ENCODE measurements around the gene IGF2BP1. TPM values are rescaled to one million over a fixed set of nuclear protein-coding genes. Genes with fewer than 3 reads are reported as not detected.

The IGF2BP1 gene
- 0.13 and 0.16 TPM in 2 replicates for total RNA-seq

DNA sequence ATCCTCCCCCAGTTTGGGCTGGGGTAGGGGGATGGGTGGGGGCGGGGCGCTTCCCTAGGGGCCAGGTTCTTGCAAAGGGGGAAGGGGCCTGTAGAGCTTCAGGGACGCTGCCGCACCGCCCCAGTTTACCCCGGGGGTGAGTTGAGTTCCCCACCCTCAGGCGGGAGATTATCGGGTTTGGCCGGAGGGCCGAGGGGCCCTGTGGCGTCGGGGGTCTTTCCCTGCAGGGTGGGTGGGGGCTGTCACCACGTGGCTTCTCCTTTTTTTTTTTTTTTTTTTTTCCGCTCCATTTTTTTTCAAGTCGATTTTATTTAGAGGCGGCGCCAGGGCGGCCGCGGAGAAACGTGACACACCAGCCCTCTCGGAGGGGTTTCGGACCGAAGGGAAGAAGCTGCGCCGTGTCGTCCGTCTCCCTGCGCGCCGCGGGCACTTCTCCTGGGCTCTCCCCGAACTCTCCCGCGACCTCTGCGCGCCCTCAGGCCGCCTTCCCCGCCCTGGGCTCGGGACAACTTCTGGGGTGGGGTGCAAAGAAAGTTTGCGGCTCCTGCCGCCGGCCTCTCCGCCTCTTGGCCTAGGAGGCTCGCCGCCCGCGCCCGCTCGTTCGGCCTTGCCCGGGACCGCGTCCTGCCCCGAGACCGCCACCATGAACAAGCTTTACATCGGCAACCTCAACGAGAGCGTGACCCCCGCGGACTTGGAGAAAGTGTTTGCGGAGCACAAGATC lies at the start of gene IGF2BP1:
TSS of gene IGF2BP1 (plus strand) at position 283 of the 724 bp plus-strand sequence. CDS start at position 644, 361 bp downstream.

Other genes starting within 250 kb of the IGF2BP1 start
- 0.06 TPM in 1 of 2 replicates, not detected in the other for gene TTLL6, start 180.2 kb upstream of the IGF2BP1 start, total RNA-seq
- gene CALCOCO2, start 166.3 kb upstream of the IGF2BP1 start, total RNA-seq = 36.9 and 52.0 TPM in 2 replicates
- 31.0 and 40.2 TPM in 2 replicates for gene ATP5MC1, start 104.6 kb upstream of the IGF2BP1 start, total RNA-seq
- 44.8 and 81.8 TPM in 2 replicates for gene UBE2Z, start 89.0 kb upstream of the IGF2BP1 start, total RNA-seq
- gene SNF8, start 52.5 kb upstream of the IGF2BP1 start, total RNA-seq = 103 and 105 TPM in 2 replicates
- not detected in 2 replicates for gene GIP, start 28.8 kb upstream of the IGF2BP1 start, total RNA-seq
- gene B4GALNT2, start 135.4 kb downstream of the IGF2BP1 start, total RNA-seq = under 0.01 TPM in 2 replicates
- gene GNGT2, start 213.2 kb downstream of the IGF2BP1 start, total RNA-seq = 0.50 and 1.3 TPM in 2 replicates
- 7.3 and 18.6 TPM in 2 replicates for gene ABI3, start 213.3 kb downstream of the IGF2BP1 start, total RNA-seq
- gene PHOSPHO1, start 233.4 kb downstream of the IGF2BP1 start, total RNA-seq = not detected in 2 replicates

All from bladder microvascular endothelial cell (primary cell).